Esophagus muscularis mucosa (tissue), 4 donors: Measurements from ENCODE around the gene NUP214.

ENCODE experiments used
- CTCF ChIP-seq, 3 experiments: fragments of 200-600 bp in 2 of 3; fragments of 450-650 bp in 1 of 3; sonication (generic) in 2 of 3; IDR thresholded peaks; one replicate each; pipeline ENCODE4 v1.5.1; 2017 to 2019; ENCODE audit warnings: antibody characterized with exemption in 3 of 3, mild to moderate bottlenecking in 2 of 3, moderate library complexity in 1 of 3
- EP300 ChIP-seq: sonication (generic); formaldehyde crosslinking; IDR thresholded peaks from one replicate; pipeline ENCODE4 v1.6.1; 2017; ENCODE audit warnings: antibody characterized with exemption
- POLR2A ChIP-seq: fragments of 450-650 bp; IDR thresholded peaks from one replicate; pipeline ENCODE4 v1.6.1; 2017; ENCODE audit warnings: antibody characterized with exemption, moderate library complexity, mild to moderate bottlenecking, low read depth

GRCh38 chr9:131095666-131096268 lies 29.6 kb upstream of the NUP214 start:
- TF ChIP-seq CTCF (IDR thresholded peaks at IDR 0.05) (no peak), EP300 (no peak), POLR2A (no peak)
